Esophagus (tissue), 2 donors: ENCODE results near the gene SLFN12L. TPM values are rescaled to one million over a fixed set of nuclear protein-coding genes. Genes with fewer than 3 reads are reported as not detected.
"Not testable (repeated sequence)": the region's sequence is repeated elsewhere in the genome, so short reads cannot be mapped to it uniquely, and the experiment has no call there.

Source experiments
- H3K27ac ChIP-seq, 2 donors: one replicate each; pipeline ENCODE4 v1.5.1; 2013; ENCODE audit warnings: low read depth in 2 of 2, mild to moderate bottlenecking in 2 of 2, inconsistent platforms in 1 of 2, low read length in 1 of 2, moderate library complexity in 1 of 2
- H3K27me3 ChIP-seq, 2 donors: one replicate each; pipeline ENCODE4 v1.6.1; 2013; ENCODE audit warnings: low read length in 2 of 2, control low read depth in 1 of 2, mild to moderate bottlenecking in 1 of 2; ENCODE audit not compliant: insufficient read depth in 2 of 2, control insufficient read depth in 1 of 2
- H3K36me3 ChIP-seq, 2 donors: one replicate each; pipeline ENCODE4 v1.6.1; 2013; ENCODE audit warnings: low read length in 1 of 2; ENCODE audit not compliant: control insufficient read depth in 2 of 2, insufficient read depth in 2 of 2
- H3K4me1 ChIP-seq, 2 donors: one replicate each; pipeline ENCODE4 v1.6.1; 2013; ENCODE audit warnings: low read length in 1 of 2; ENCODE audit not compliant: control insufficient read depth in 2 of 2, insufficient read depth in 2 of 2
- H3K4me3 ChIP-seq, 2 donors: one replicate each; pipeline ENCODE4 v1.5.1; 2013; ENCODE audit warnings: low read length in 2 of 2, mild to moderate bottlenecking in 2 of 2, low read depth in 1 of 2, moderate library complexity in 1 of 2
- H3K9me3 ChIP-seq, 2 donors: one replicate each; pipeline ENCODE4 v1.6.1; 2013; ENCODE audit warnings: mild to moderate bottlenecking in 2 of 2, low read depth in 1 of 2, low read length in 1 of 2, moderate library complexity in 1 of 2; ENCODE audit not compliant: control insufficient read depth in 2 of 2, insufficient read depth in 1 of 2
- WGBS, 2 donors: extraction: QIAGEN DNeasy Blood & Tissue Kit; methylation state at CpG; one replicate each; pipeline ENCODE4 v1.1.7; 2013; 5-methylcytosine and 5-hydroxymethylcytosine counted together
- polyA plus RNA-seq, 2 donors: library from polyadenylated mRNA; stranded (reverse); fragments of 200-250 nt; gene quantifications; one replicate each; pipeline ENCODE4 v1.2.3, GENCODE V29; 2013
- donor health status: healthy with polysubstance abuse.
- donor health status: Bipolar disorder and iron deficiency.

Gene SLFN12L
- polyA plus RNA-seq, 2 donors, result 0.25 to 0.55 TPM

- 69 to 72% methylated on average over 11 of the region's 11 CpGs for WGBS, 2 donors
- Histone ChIP-seq H3K4me3 (peak overlapping the region in 1 of 2 donors; percentile 92), H3K36me3 (no peaks in the 10 kb centered on the region), H3K27ac (no peak overlapping the region), H3K9me3 (no peaks in the 10 kb centered on the region), H3K27me3 (no peaks in the 10 kb centered on the region), H3K4me1 (peaks cover 0 to 4% of the 10 kb centered on the region in 2 donors)
These were observed 29.5 kb upstream of the SLFN12L start for GRCh38 chr17:35566968-35567367.

- 82 to 86% methylated on average over 14 to 16 of the region's 16 CpGs for WGBS, 2 donors
- not testable (repeated sequence) for H3K4me3 ChIP-seq, H3K36me3 ChIP-seq, H3K27ac ChIP-seq, H3K9me3 ChIP-seq, H3K27me3 ChIP-seq, H3K4me1 ChIP-seq
These were observed 25.7 kb upstream of the SLFN12L start for GRCh38 chr17:35563181-35563580.

- Histone ChIP-seq H3K27ac (no peak within 1 kb of the TSS), H3K36me3 (no peaks in the 10 kb centered on the region), H3K4me3 (no peak within 1 kb of the TSS), H3K27me3 (no peaks in the 10 kb centered on the region), H3K9me3 (no peaks in the 10 kb centered on the region), H3K4me1 (no peaks in the 10 kb centered on the region)
- WGBS, 2 donors, result 46 to 65% methylated on average over 3 of the region's 3 CpGs
These were observed 23.2 kb upstream of the SLFN12L start, which contains the start of gene SLFN14 for GRCh38 chr17:35560703-35561102. TSS of gene SLFN14 (minus strand) at chr17:35560819. CDS start at chr17:35558062, 2,757 bp downstream.

GRCh38 chr17:35559495-35560210 is 22.2 kb upstream of the SLFN12L start:
- no peaks in the 10 kb centered on the region for H3K36me3 ChIP-seq
- no peaks in the 10 kb centered on the region for H3K27me3 ChIP-seq
- H3K4me3 ChIP-seq, result no peak overlapping the region
- 70 to 75% methylated on average over 2 of the region's 2 CpGs for WGBS, 2 donors
- no peaks in the 10 kb centered on the region for H3K9me3 ChIP-seq
- no peaks in the 10 kb centered on the region for H3K4me1 ChIP-seq
- H3K27ac ChIP-seq, result no peak overlapping the region

- H3K4me1 ChIP-seq, result no peaks in the 10 kb centered on the region
- 85 to 91% methylated on average over 3 of the region's 3 CpGs for WGBS, 2 donors
- no peak overlapping the region for H3K27ac ChIP-seq
- H3K4me3 ChIP-seq, result no peak overlapping the region
- H3K27me3 ChIP-seq, result peaks cover 0 to 3% of the 10 kb centered on the region in 2 donors
- H3K9me3 ChIP-seq, result no peaks in the 10 kb centered on the region
- no peaks in the 10 kb centered on the region for H3K36me3 ChIP-seq
These were observed 19.9 kb upstream of the SLFN12L start for GRCh38 chr17:35557353-35557752.

GRCh38 chr17:35555691-35556090 is 18.2 kb upstream of the SLFN12L start:
- H3K27me3 ChIP-seq, result peaks cover 0 to 3% of the 10 kb centered on the region in 2 donors
- WGBS, 2 donors, result 85 to 88% methylated on average over 5 of the region's 5 CpGs
- no peak overlapping the region for H3K4me3 ChIP-seq
- H3K27ac ChIP-seq, result no peak overlapping the region
- H3K36me3 ChIP-seq, result no peaks in the 10 kb centered on the region
- no peaks in the 10 kb centered on the region for H3K4me1 ChIP-seq
- H3K9me3 ChIP-seq, result no peaks in the 10 kb centered on the region

GRCh38 chr17:35554668-35555067 is 17.2 kb upstream of the SLFN12L start:
- H3K27ac ChIP-seq, result no peak overlapping the region
- H3K27me3 ChIP-seq, result peaks cover 0 to 3% of the 10 kb centered on the region in 2 donors
- WGBS, 2 donors, result 63 to 68% methylated on average over 5 of the region's 5 CpGs
- H3K4me3 ChIP-seq, result no peak overlapping the region
- no peaks in the 10 kb centered on the region for H3K9me3 ChIP-seq
- H3K36me3 ChIP-seq, result no peaks in the 10 kb centered on the region
- no peaks in the 10 kb centered on the region for H3K4me1 ChIP-seq

- Histone ChIP-seq H3K27ac (no peak overlapping the region), H3K4me3 (no peak overlapping the region), H3K4me1 (no peaks in the 10 kb centered on the region), H3K36me3 (no peaks in the 10 kb centered on the region), H3K9me3 (no peaks in the 10 kb centered on the region), H3K27me3 (peaks cover 0 to 3% of the 10 kb centered on the region in 2 donors)
- WGBS, 2 donors, result 75 to 84% methylated on average over 4 of the region's 4 CpGs
These were observed 15.8 kb upstream of the SLFN12L start for GRCh38 chr17:35553310-35553709.

- Histone ChIP-seq H3K27ac (no peak overlapping the region), H3K9me3 (no peaks in the 10 kb centered on the region), H3K36me3 (no peaks in the 10 kb centered on the region), H3K4me1 (no peaks in the 10 kb centered on the region), H3K27me3 (peaks cover 0 to 3% of the 10 kb centered on the region in 2 donors), H3K4me3 (no peak overlapping the region)
- 36% methylated on average over 1 of the region's 1 CpG for WGBS, 2 donors
These were observed 11.5 kb upstream of the SLFN12L start for GRCh38 chr17:35548978-35549377.

- Histone ChIP-seq H3K27me3 (peaks cover 0 to 3% of the 10 kb centered on the region in 2 donors), H3K4me1 (no peaks in the 10 kb centered on the region), H3K4me3 (no peak overlapping the region), H3K9me3 (no peaks in the 10 kb centered on the region), H3K36me3 (no peaks in the 10 kb centered on the region), H3K27ac (no peak overlapping the region)
- 61 to 65% methylated on average over 8 of the region's 8 CpGs for WGBS, 2 donors
These were observed 10.8 kb upstream of the SLFN12L start for GRCh38 chr17:35548208-35548810.
